Endothelial cell of hepatic sinusoid (primary cell): ENCODE results near the gene UBAC2.

Experiments
- in situ Hi-C: cut with HindIII; loops from 2 replicates; pipeline ENCODE4 v1.10.0; 2017; ENCODE audit warnings: low sequenced_read_pairs

The UBAC2 gene

GRCh38 chr13:99307648-99308339, 107.1 kb downstream of the UBAC2 start:
- in situ Hi-C loops = no loop called here

- in situ Hi-C loops = no loop called here
Observed at GRCh38 chr13:99308471-99309087, 107.9 kb downstream of the UBAC2 start.

- in situ Hi-C loops = no loop called here
Observed at GRCh38 chr13:99310382-99311031, 109.9 kb downstream of the UBAC2 start.

GRCh38 chr13:99311137-99311536, 110.5 kb downstream of the UBAC2 start:
- in situ Hi-C loops = no loop called here

- in situ Hi-C loops = no loop called here
Observed at GRCh38 chr13:99311748-99312492, 111.3 kb downstream of the UBAC2 start.

- in situ Hi-C loops = no loop called here
Observed at GRCh38 chr13:99312493-99312883, 111.8 kb downstream of the UBAC2 start.

- in situ Hi-C loops = no loop called here
Observed at GRCh38 chr13:99313501-99313900, 112.8 kb downstream of the UBAC2 start.

GRCh38 chr13:99313941-99314340, 113.3 kb downstream of the UBAC2 start:
- in situ Hi-C loops = no loop called here

GRCh38 chr13:99314640-99315176, 114.1 kb downstream of the UBAC2 start:
- in situ Hi-C loops = no loop called here

GRCh38 chr13:99315186-99315585, 114.5 kb downstream of the UBAC2 start:
- in situ Hi-C loops = no loop called here

GRCh38 chr13:99316224-99316623, 115.6 kb downstream of the UBAC2 start:
- in situ Hi-C loops = no loop called here

GRCh38 chr13:99316657-99317256, 116.1 kb downstream of the UBAC2 start:
- in situ Hi-C loops = no loop called here

- in situ Hi-C loops = loop anchor here (5.0 kb wide), 1 partner anchor 51 kb away; no protein-coding TSS in a partner anchor
Observed at GRCh38 chr13:99320693-99321481, 120.2 kb downstream of the UBAC2 start.

GRCh38 chr13:99321709-99322108, 121.1 kb downstream of the UBAC2 start:
- in situ Hi-C loops = loop anchor here (5.0 kb wide), 1 partner anchor 51 kb away; no protein-coding TSS in a partner anchor

- in situ Hi-C loops = loop anchor here (5.0 kb wide), 1 partner anchor 50 kb away; no protein-coding TSS in a partner anchor
Observed at GRCh38 chr13:99322297-99323103, 121.8 kb downstream of the UBAC2 start.

- in situ Hi-C loops = loop anchor here (5.0 kb wide), 1 partner anchor 49 kb away; no protein-coding TSS in a partner anchor
Observed at GRCh38 chr13:99323488-99323887, 122.8 kb downstream of the UBAC2 start.

GRCh38 chr13:99326012-99326411, 125.4 kb downstream of the UBAC2 start:
- in situ Hi-C loops = no loop called here

GRCh38 chr13:99327126-99327525, 126.5 kb downstream of the UBAC2 start:
- in situ Hi-C loops = no loop called here

GRCh38 chr13:99327761-99328160, 127.1 kb downstream of the UBAC2 start:
- in situ Hi-C loops = no loop called here
